GM12878 (cell line): ENCODE data around the gene RAF1. TPM values are rescaled to one million over a fixed set of nuclear protein-coding genes. Genes with fewer than 3 reads are reported as not detected.

Source experiments
- ATAC-seq: fragments of 200-7000 bp; cut with Tn5 transposase; 3 replicates; pipeline ENCODE4 v1.9.1; 2020; ENCODE audit warnings: mild to moderate bottlenecking, moderate library complexity
- BruUV-seq: library from RNA; stranded (reverse); fragments of 400-500 nt; replicated peaks from 2 replicates; lab custom pipeline; 2021; lab: Mats Ljungman, UMichigan
- CTCF ChIA-PET: fragments of 300-600 bp; sonication (Branson Sonifier 250); formaldehyde crosslinking; extraction: SDS; loops from one replicate; lab custom pipeline; 2021; ENCODE audit warnings: inconsistent platforms; lab: Yijun Ruan, JAX
- POLR2A ChIA-PET: fragments of 350-600 bp; formaldehyde crosslinking; extraction: SDS; loops from one replicate; lab custom pipeline; 2021; ENCODE audit warnings: inconsistent platforms; lab: Charles Lee
- RAD21 ChIA-PET: fragments of 300-600 bp; sonication (Branson Sonifier 250); formaldehyde crosslinking; loops from one replicate; lab custom pipeline; 2023; ENCODE audit warnings: antibody characterized with exemption; ENCODE audit not compliant: unreplicated experiment; lab: Charles Lee
- SMC1A ChIA-PET: fragments of 300-600 bp; sonication (Branson Sonifier 250); formaldehyde crosslinking; loops from one replicate; lab custom pipeline; 2023; ENCODE audit not compliant: unreplicated experiment, uncharacterized antibody; lab: Charles Lee
- DNase-seq: peaks from one replicate; pipeline ENCODE4 v3.0.0-alpha.2; 2011; ENCODE audit warnings: low read depth, low spot score
- FAIRE-seq: peaks from 3 replicates; lab custom pipeline; 2011; peaks lifted over from hg19 to GRCh38; lab: Jason Lieb, UNC
- H2AFZ ChIP-seq: 2 replicates; pipeline ENCODE4 v1.6.0; 2011; ENCODE audit warnings: low read depth, low read length, control low read depth; ENCODE audit not compliant: control insufficient read depth
- H3K27ac ChIP-seq: 2 replicates; pipeline ENCODE4 v1.5.1; 2011; ENCODE audit warnings: control low read depth; ENCODE audit not compliant: control insufficient read depth, insufficient read depth
- H3K27me3 ChIP-seq, 2 experiments: replicated peaks in 1 of 2; 2 replicates each; pipeline versions ENCODE4 v1.6.0 to v1.6.1; 2011; ENCODE audit warnings: low read length in 1 of 2; ENCODE audit not compliant: control insufficient read depth in 2 of 2, insufficient read depth in 2 of 2
- H3K36me3 ChIP-seq, 2 experiments: 2 replicates each; pipeline ENCODE4 v1.5.1; 2011; ENCODE audit warnings: low read length in 1 of 2; ENCODE audit not compliant: control insufficient read depth in 2 of 2, insufficient read depth in 2 of 2
- H3K4me1 ChIP-seq: 2 replicates; pipeline ENCODE4 v1.6.1; 2011; ENCODE audit warnings: mild to moderate bottlenecking, low read length, moderate library complexity, mixed read lengths; ENCODE audit not compliant: control insufficient read depth, insufficient read depth
- H3K4me2 ChIP-seq: 2 replicates; pipeline ENCODE4 v1.6.0; 2011; ENCODE audit warnings: control low read depth; ENCODE audit not compliant: control insufficient read depth, insufficient read depth
- H3K4me3 ChIP-seq: fragments of 200-600 bp; sonication (generic); 2 replicates; pipeline ENCODE4 v1.5.1; 2016
- H3K79me2 ChIP-seq: 2 replicates; pipeline ENCODE4 v1.6.0; 2011; ENCODE audit warnings: low read length; ENCODE audit not compliant: control insufficient read depth, insufficient read depth
- H3K9ac ChIP-seq: 2 replicates; pipeline ENCODE4 v1.8.0; 2011; ENCODE audit warnings: low read length, control low read depth, mixed read lengths; ENCODE audit not compliant: control insufficient read depth, insufficient read depth
- H3K9me3 ChIP-seq: replicated peaks from 3 replicates; pipeline ENCODE4 v1.5.1; 2011; ENCODE audit warnings: mild to moderate bottlenecking, low read length; ENCODE audit not compliant: control insufficient read depth, insufficient read depth
- H4K20me1 ChIP-seq: 2 replicates; pipeline ENCODE4 v1.6.0; 2011; ENCODE audit not compliant: control insufficient read depth, insufficient read depth
- CHD2 ChIP-seq: IDR thresholded peaks from 2 replicates; pipeline ENCODE4 v1.6.1; 2011; ENCODE audit warnings: low read depth, low read length, improper control_type of control experiment, borderline replicate concordance
- CREM ChIP-seq: IDR thresholded peaks from 2 replicates; pipeline ENCODE4 v1.6.1; 2014; ENCODE audit warnings: antibody characterized with exemption, low read depth
- KLF5 ChIP-seq: fragments of 450-650 bp; IDR thresholded peaks from 2 replicates; pipeline ENCODE4 v1.6.1; 2014; ENCODE audit warnings: mild to moderate bottlenecking; ENCODE audit not compliant: partially characterized antibody
- PBX3 ChIP-seq: IDR thresholded peaks from 2 replicates; pipeline ENCODE4 v1.6.1; 2011; ENCODE audit warnings: mild to moderate bottlenecking, low read depth, low read length, moderate library complexity; ENCODE audit not compliant: insufficient replicate concordance
- RFX5 ChIP-seq: IDR thresholded peaks from 2 replicates; pipeline ENCODE4 v1.6.1; 2011; ENCODE audit warnings: low read depth, low read length, improper control_type of control experiment
- RUNX3 ChIP-seq: IDR thresholded peaks from 2 replicates; pipeline ENCODE4 v1.6.1; 2012; ENCODE audit warnings: low read length, inconsistent platforms
- ZBTB33 ChIP-seq: fragments of 450-650 bp; IDR thresholded peaks from 2 replicates; pipeline ENCODE4 v1.6.1; 2017; ENCODE audit warnings: mild to moderate bottlenecking
- ZNF24 ChIP-seq: fragments of 450-650 bp; IDR thresholded peaks from 2 replicates; pipeline ENCODE4 v1.6.1; 2017; ENCODE audit warnings: antibody characterized with exemption, mild to moderate bottlenecking
- WGBS: methylation state at CpG from one replicate; pipeline ENCODE4 v1.1.6; 2016; ENCODE audit warnings: low lambda C conversion rate; ENCODE audit not compliant: insufficient replicate concordance, insufficient coverage; ENCODE audit errors: missing lambda C conversion rate; 5-methylcytosine and 5-hydroxymethylcytosine counted together
- in situ Hi-C: fragments of 300-500 bp; cut with MboI; formaldehyde crosslinking; loops from 9 replicates; pipeline ENCODE4 v1.14.3; 2018; ENCODE audit warnings: mixed read lengths
- intact Hi-C: fragments of 100-400 bp; cut with micrococcal nuclease; formaldehyde crosslinking; loops from one replicate; pipeline ENCODE4 v1.14.2; 2022; ENCODE audit not compliant: unreplicated experiment
- polyA plus RNA-seq, 11 experiments: library from polyadenylated mRNA; depleted of rRNA in 4 of 11; unstranded in 6 of 11; stranded (reverse) in 5 of 11; fragments of >200 nt; fragmentation: Nextera tagmentation in 4 of 11; fragmentation: Illumina TruSeq in 1 of 11; extraction: Ambion mirVana in 4 of 11; extraction: Trizol in 1 of 11; gene quantifications; 1 replicate in 1 of 11; 2 replicates in 10 of 11; pipeline versions ENCODE4 v1.2.1 to v1.2.3, GENCODE V29; 2011 to 2016; ENCODE audit warnings: inconsistent platforms in 2 of 11, missing spikeins in 2 of 11, low read depth in 1 of 11
- total RNA-seq, 4 experiments: library from RNA; depleted of rRNA in 3 of 4; stranded (reverse); fragments of >200 nt in 3 of 4; fragmentation: Illumina TruSeq in 1 of 4; extraction: Trizol in 1 of 4; gene quantifications; 2 replicates each; pipeline versions ENCODE4 v1.2.1 to v1.2.3, GENCODE V29; 2013 to 2021

RAF1 gene
- total and polyA plus RNA-seq, 10 of the 15 experiments (the other 5 are each of a cell fraction or from before 2014, with no cell fraction given), result 20.4 to 151 (median 77.8) TPM

- WGBS, result 88% methylated on average over 3 of the region's 3 CpGs
- Histone ChIP-seq H3K4me3 (no peak overlapping the region), H3K9me3 (no peaks in the 10 kb centered on the region), H2AFZ (no peak overlapping the region), H3K27me3 (no peaks in the 10 kb centered on the region), H3K27ac (no peak overlapping the region), H3K4me2 (no peak overlapping the region), H3K4me1 (no peaks in the 10 kb centered on the region), H3K9ac (no peak overlapping the region), H3K36me3 (peaks cover 26 to 27% of the 10 kb centered on the region in 2 experiments), H4K20me1 (no peaks in the 10 kb centered on the region), H3K79me2 (no peaks in the 10 kb centered on the region)
- SMC1A ChIA-PET, result no interaction called here
- BruUV-seq, result no TSS peak
- POLR2A ChIA-PET, result interaction anchor here (0.7 to 1.2 kb wide), 2 partner anchors 9 to 20 kb away, joined by 3 to 4 read pairs; no protein-coding TSS in a partner anchor
- RAD21 ChIA-PET, result interaction anchor here (0.7 kb wide), 1 partner anchor 107 kb away, joined by 3 read pairs; no protein-coding TSS in a partner anchor
- FAIRE-seq (no peak), DNase-seq (no peak), ATAC-seq (no peak)
- intact Hi-C loops, result no loop called here
- CTCF ChIA-PET, result interaction anchor here (0.9 to 2.7 kb wide), 3 partner anchors 9 to 458 kb away, joined by 3 to 6 read pairs (median 3); no protein-coding TSS in a partner anchor
- in situ Hi-C loops, result no loop called here
- TF ChIP-seq ZNF24 (no peak), KLF5 (no peak), CREM (no peak), PBX3 (no peak), ZBTB33 (no peak), RUNX3 (no peak), CHD2 (no peak), RFX5 (no peak)
Observed at GRCh38 chr3:12593473-12593872, 70.4 kb downstream of the RAF1 start.
